HG03060 (cell line): ENCODE results near the gene MRPL18.
"Not testable (repeated sequence)": the region's sequence is repeated elsewhere in the genome, so short reads cannot be mapped to it uniquely, and the experiment has no call there.

Source experiments
- ATAC-seq: cut with Tn5 transposase; IDR thresholded peaks from one replicate; pipeline ENCODE4 v1.9.1; 2021; ENCODE audit warnings: low read depth, moderate number of reproducible peaks; ENCODE audit not compliant: unreplicated experiment

The MRPL18 gene

GRCh38 chr6:159769470-159769869 is 20.8 kb upstream of the MRPL18 start:
- no peak for ATAC-seq

DNA sequence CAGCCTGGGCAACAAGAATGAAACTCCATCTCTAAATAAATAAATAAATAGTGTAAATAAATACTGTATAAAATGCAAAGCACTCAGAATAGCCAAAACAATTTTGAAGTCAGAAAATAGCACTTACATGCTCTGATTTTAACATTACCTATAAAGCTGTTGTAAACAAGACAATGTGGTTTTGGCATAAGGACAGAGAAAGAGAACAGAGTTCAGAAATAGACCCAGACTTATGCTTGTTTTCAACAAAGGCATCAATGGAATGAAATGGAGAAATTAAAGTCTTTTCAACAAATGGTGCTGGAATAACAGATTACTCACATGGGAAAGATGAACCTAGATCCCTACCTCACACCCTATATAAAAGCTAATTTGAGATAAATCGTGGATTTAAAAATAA is 18.1 kb upstream of the MRPL18 start:
- ATAC-seq: no peak

- ATAC-seq: no peak
Measured at GRCh38 chr6:159777240-159777904, 12.9 kb upstream of the MRPL18 start.

- ATAC-seq: no peak
Measured at GRCh38 chr6:159778131-159778530, 12.1 kb upstream of the MRPL18 start.

DNA sequence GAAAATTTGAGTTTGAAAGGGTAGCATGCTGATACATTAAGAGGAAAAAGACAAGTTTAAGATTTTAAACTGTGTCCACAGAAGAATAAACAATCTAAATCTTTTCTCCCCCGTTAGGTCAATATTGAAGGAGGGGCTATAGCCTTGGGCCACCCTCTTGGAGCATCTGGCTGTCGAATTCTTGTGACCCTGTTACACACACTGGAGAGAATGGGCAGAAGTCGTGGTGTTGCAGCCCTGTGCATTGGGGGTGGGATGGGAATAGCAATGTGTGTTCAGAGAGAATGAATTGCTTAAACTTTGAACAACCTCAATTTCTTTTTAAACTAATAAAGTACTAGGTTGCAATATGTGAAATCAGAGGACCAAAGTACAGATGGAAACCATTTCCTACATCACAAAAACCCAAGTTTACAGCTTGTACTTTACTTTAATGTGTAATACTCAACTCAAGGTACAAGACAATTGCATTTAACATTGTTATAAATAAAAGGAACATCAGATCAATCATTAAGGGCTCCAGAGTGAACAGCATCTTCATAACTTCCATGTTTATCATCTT is 11.6 kb upstream of the MRPL18 start:
- no peak for ATAC-seq

DNA sequence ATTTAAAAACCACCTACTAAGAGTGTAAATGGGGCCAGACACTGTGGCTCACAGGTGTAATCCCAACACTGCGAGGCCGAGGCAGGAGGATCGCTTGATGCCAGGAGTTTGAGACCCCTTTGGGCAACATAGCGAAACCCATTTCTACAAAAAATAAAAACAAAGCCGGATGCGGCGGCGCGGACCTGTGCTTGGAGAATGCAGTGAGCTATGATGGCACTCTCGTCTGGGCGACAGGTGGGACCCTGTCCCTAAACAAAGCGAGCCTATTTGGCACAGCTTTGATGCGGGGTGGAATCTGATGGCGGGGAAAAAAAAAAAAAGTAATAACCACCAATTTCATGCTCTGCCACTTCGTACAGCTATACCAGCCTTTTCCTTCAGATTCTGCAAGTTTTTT is 2.0 kb upstream of the MRPL18 start:
- no peak for ATAC-seq

- ATAC-seq: no peak
Measured at GRCh38 chr6:159788753-159789376, 1.4 kb upstream of the MRPL18 start.

GRCh38 chr6:159789377-159790148 is 704 bp upstream of the MRPL18 start, which contains the start of gene TCP1:
Gene TCP1 (minus strand): TSS chr6:159789602. CDS start chr6:159789468, 134 bp downstream.
- ATAC-seq: peak; percentile 65

- ATAC-seq: no peak
Measured at GRCh38 chr6:159790956-159791598, 810 bp downstream of the MRPL18 start.

DNA sequence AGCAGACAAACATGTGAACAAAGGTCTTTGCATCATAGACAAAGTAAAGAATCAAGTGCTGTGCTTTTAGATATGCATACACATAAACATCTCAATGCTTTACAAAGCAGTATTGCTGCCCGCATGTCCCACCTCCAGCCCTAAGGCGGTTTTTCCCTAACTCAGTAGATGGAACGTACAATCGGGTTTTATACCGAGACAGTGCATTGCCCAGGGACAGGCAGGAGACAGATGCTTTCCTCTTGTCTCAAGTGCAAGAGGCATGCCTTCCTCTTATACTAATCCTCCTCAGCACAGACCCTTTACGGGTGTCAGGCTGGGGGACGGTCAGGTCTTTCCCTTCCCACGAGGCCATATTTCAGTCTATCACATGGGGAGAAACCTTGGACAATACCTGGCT is 4.7 kb downstream of the MRPL18 start:
- ATAC-seq: not testable (repeated sequence)

- ATAC-seq: no peak
Measured at GRCh38 chr6:159797554-159797953, 7.3 kb downstream of the MRPL18 start.

- no peak for ATAC-seq
Measured at GRCh38 chr6:159800141-159800865, 10.0 kb downstream of the MRPL18 start, which contains the start of gene PNLDC1. Gene PNLDC1 (plus strand): TSS chr6:159800276. CDS start chr6:159800308, 32 bp downstream.

GRCh38 chr6:159801935-159802334 is 11.7 kb downstream of the MRPL18 start:
- no peak for ATAC-seq

DNA sequence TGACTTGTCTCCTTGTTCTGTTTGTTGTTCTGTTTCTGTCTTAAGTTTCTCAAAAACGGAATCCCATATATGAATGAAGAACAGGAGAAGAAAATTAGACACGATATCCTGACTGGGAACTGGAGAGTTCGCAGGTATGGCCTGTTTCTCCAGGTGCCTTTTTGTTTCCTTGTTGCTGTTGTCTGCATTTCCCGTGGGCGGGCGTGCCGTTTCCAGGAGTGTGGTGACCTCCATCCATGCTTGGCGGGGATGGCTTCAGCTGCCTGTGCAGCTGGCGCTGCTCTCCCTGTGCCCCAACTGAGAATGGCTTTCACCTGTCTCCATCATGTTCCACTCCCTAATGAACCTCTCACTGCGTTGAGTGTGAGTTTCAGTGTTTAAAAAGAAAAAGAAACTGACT is 14.2 kb downstream of the MRPL18 start:
- ATAC-seq: no peak

DNA sequence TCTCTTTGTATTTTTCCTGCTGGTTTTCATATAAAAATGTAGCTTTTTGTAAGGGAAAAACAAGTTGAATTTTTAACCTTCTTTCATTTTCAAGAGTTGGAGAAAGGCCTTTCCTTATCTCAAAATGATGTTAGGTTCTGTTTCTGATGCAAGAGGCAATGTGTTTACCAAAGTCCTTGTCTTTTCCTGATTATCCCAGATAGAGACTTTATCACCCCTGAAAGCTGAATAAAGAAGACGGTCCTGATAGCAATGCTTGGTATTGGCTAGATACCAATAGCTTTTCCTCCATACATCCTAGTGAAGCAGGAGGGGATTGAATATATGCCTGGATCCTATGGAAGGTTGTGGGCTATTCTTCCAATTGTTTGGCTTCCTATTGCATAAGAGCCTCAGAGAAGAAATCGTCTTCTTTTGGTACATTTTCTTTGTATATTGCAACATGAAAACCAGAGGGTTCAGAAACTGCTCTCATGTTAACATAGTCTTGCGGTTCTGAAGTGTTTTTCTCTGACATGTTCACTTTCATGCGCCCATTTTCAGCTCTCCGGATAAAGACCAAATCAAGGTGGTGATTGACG is 15.3 kb downstream of the MRPL18 start:
- no peak for ATAC-seq

DNA sequence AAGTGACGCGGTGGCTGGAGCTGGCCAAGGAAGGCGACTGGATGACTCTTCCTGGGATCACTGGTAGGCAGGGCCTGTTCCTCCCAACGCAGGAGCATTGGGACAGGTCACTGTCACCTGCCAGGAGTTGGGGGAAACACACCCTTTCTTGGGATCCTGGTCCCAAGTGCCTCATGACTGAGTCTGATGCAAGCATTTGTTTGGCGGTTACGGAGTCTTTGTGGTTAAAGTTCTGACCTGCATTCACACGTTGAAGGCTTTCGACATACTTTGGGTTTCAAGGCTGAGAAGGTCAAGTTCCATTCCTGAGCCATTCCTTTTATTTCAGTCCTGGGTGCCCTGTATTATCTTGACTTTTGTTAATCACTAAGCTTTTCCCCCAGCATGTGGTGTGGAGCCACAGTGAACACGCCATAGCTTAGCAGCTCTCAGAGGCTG is 15.8 kb downstream of the MRPL18 start:
- no peak for ATAC-seq

DNA sequence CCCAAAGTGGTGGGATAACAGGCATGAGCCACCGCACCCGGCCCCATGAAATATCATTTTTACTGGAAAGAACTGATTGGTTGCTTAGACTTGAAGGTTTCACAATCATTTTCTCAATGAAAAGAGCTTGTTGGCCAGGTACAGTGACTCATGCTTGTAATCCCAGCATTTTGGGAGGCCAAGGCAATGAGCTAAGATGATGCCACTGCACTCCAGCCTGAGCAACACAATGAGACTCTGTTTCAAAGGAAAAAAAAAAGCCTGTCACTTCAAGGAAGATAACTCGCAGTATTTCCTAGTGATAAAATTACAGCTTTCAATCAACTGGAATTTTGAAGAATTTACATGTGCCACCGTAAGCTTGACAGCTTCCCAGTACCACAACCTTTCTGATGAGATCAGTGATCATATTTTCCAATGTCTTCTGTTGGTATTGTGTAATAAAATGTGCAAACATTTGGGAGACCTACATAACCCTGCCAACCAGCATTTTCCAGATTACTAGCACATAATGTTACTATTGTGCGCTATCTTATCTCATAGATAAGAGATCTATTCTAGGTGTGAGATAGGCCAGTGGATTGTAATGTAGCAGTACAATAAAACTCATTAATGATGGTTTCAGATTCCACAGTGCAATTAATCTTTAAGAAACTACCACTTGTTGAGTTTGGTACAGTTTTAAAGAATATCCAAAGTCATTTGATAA is 17.0 kb downstream of the MRPL18 start:
- no peak for ATAC-seq

DNA sequence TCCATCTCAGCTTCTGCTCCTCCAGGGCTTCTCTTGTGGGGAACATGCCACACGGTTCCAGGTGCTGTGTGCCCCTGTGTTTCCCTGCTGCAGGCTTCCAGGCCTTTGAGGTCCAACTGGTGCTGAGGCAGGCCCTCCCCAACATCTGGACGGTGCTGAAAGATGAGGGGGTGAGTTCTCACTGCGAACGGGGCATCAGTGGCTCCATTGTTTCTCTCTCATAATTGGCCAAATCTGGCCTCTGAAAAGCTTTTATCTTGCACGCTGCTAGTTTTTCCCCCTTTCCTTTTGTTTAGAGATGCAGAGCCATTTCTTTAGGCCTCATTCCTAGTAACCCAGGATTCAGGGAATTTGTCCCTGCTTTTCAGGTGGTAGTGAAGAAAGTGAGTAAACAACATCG is 18.4 kb downstream of the MRPL18 start:
- ATAC-seq: no peak

DNA sequence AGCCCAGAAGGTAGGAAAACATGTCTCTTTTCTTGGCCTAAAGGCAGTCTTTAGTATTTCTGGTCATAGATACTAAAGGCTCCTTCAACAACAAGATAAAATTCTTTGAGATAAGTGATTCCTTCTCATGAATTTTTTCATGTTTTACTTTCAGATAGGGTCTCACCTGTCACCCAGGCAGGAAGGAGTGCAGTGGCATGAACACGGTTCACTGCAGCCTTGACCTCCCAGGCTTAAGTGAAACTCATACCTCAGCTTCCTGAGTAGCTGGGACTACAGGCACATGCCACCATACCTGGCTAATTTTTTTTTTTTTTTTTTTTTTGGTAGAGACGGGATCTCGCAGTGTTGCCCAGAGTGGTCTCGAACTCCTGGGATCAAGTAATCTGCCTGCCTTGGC is 18.9 kb downstream of the MRPL18 start:
- ATAC-seq: no peak
